K562 (cell line): ENCODE results near the gene SPDL1. TPM values are rescaled to one million over a fixed set of nuclear protein-coding genes. Genes with fewer than 3 reads are reported as not detected.

Experiments used
- BACH1 ChIP-seq: fragments of 200-800 bp; sonication (Bioruptor generic); IDR thresholded peaks from 2 replicates; pipeline ENCODE4 v1.6.1; 2016; ENCODE audit warnings: missing genetic modification characterization, missing compliant biosample characterization
- BHLHE40 ChIP-seq: IDR thresholded peaks from 2 replicates; pipeline ENCODE4 v1.6.1; 2011; ENCODE audit warnings: low read length, improper control_type of control experiment
- CBFA2T3 ChIP-seq: fragments of 450-650 bp; IDR thresholded peaks from 2 replicates; pipeline ENCODE4 v1.6.1; 2017
- CTBP1 ChIP-seq: fragments of 450-650 bp; IDR thresholded peaks from 2 replicates; pipeline ENCODE4 v1.6.1; 2016; ENCODE audit warnings: borderline replicate concordance
- HDGF ChIP-seq: fragments of 450-650 bp; IDR thresholded peaks from 2 replicates; pipeline ENCODE4 v1.6.1; 2016
- JUN ChIP-seq, 2 experiments: sonication (generic) in 1 of 2; formaldehyde crosslinking in 1 of 2; IDR thresholded peaks; 2 replicates each; pipeline versions ENCODE4 v1.6.1 to v1.8.0; 2012 to 2022; ENCODE audit warnings: borderline replicate concordance in 2 of 2, mild to moderate bottlenecking in 2 of 2, improper control_type of control experiment in 1 of 2, low read depth in 1 of 2, low read length in 1 of 2, missing genetic modification reagents in 1 of 2
- MTF1 ChIP-seq: fragments of 250-450 bp; sonication (Bioruptor Pico); IDR thresholded peaks from 2 replicates; pipeline ENCODE4 v1.9.0; 2021; ENCODE audit warnings: moderate library complexity, mild to moderate bottlenecking, inconsistent platforms, borderline replicate concordance
- NR2F6 ChIP-seq: fragments of 450-650 bp; formaldehyde crosslinking; IDR thresholded peaks from 2 replicates; pipeline ENCODE4 v1.4.0; 2020; ENCODE audit warnings: mild to moderate bottlenecking
- SAFB2 ChIP-seq: fragments of 200-400 bp; formaldehyde crosslinking; IDR thresholded peaks from 2 replicates; pipeline ENCODE4 v1.6.1; 2018; ENCODE audit warnings: borderline replicate concordance, low read length, low read depth, moderate library complexity; ENCODE audit not compliant: severe bottlenecking
- SLC30A9 ChIP-seq: fragments of 250-450 bp; sonication (Bioruptor Pico); IDR thresholded peaks from 2 replicates; pipeline ENCODE4 v1.8.0; 2022; ENCODE audit warnings: mild to moderate bottlenecking, moderate library complexity
- SP2 ChIP-seq: IDR thresholded peaks from 2 replicates; pipeline ENCODE4 v1.6.1; 2011; ENCODE audit warnings: mild to moderate bottlenecking, low read depth, low read length, moderate library complexity; ENCODE audit not compliant: poor library complexity, severe bottlenecking; ENCODE audit errors: extremely low read depth
- TAF7 ChIP-seq: fragments of 450-650 bp; IDR thresholded peaks from 2 replicates; pipeline ENCODE4 v1.6.1; 2016; ENCODE audit warnings: missing genetic modification characterization, missing compliant biosample characterization
- ZNF57 ChIP-seq: fragments of 450-650 bp; formaldehyde crosslinking; IDR thresholded peaks from 2 replicates; pipeline ENCODE4 v1.4.0; 2020; ENCODE audit warnings: mild to moderate bottlenecking, moderate library complexity
- ZNF696 ChIP-seq: fragments of 250-450 bp; sonication (Bioruptor Pico); conservative IDR thresholded peaks from 2 replicates; pipeline ENCODE4 v1.4.0; 2020; ENCODE audit warnings: mild to moderate bottlenecking, moderate library complexity
- polyA plus RNA-seq, 8 experiments: library from polyadenylated mRNA; depleted of rRNA in 4 of 8; stranded (reverse) in 5 of 8; unstranded in 3 of 8; fragments of >200 nt; fragmentation: Nextera tagmentation in 2 of 8; fragmentation: Illumina TruSeq in 1 of 8; extraction: Ambion mirVana in 2 of 8; extraction: Trizol in 1 of 8; gene quantifications; 2 replicates each; pipeline versions ENCODE4 v1.2.1 to v1.2.3, GENCODE V29; 2011 to 2014; ENCODE audit warnings: inconsistent platforms in 1 of 8, missing spikeins in 1 of 8
- total RNA-seq, 7 experiments: library from RNA; depleted of rRNA in 6 of 7; stranded (reverse); fragments of >200 nt in 6 of 7; fragmentation: Illumina TruSeq in 2 of 7; extraction: Trizol in 2 of 7; gene quantifications; 2 replicates each; pipeline versions ENCODE4 v1.2.1 to v1.2.3, GENCODE V29; 2011 to 2021; ENCODE audit warnings: low replicate concordance in 1 of 7
- TF ChIP-seq, protein P1 (sequence below): fragments of 250-450 bp; sonication (Bioruptor Pico); IDR thresholded peaks from 2 replicates; pipeline ENCODE4 v1.4.0; 2020
- TF ChIP-seq, protein P2 (sequence below): IDR thresholded peaks from 2 replicates; pipeline ENCODE4 v1.6.1; 2012; ENCODE audit warnings: low read depth, low read length, improper control_type of control experiment, borderline replicate concordance
- TF ChIP-seq, protein P3 (sequence below): fragments of 450-650 bp; IDR thresholded peaks from 2 replicates; pipeline ENCODE4 v1.6.1; 2014; ENCODE audit warnings: low read depth, mild to moderate bottlenecking, moderate library complexity, borderline replicate concordance

The SPDL1 gene
- total and polyA plus RNA-seq, 9 of the 15 experiments (the other 6 are each of a cell fraction or from before 2014, with no cell fraction given) = 32.4 to 59.6 (median 49.0) TPM

DNA sequence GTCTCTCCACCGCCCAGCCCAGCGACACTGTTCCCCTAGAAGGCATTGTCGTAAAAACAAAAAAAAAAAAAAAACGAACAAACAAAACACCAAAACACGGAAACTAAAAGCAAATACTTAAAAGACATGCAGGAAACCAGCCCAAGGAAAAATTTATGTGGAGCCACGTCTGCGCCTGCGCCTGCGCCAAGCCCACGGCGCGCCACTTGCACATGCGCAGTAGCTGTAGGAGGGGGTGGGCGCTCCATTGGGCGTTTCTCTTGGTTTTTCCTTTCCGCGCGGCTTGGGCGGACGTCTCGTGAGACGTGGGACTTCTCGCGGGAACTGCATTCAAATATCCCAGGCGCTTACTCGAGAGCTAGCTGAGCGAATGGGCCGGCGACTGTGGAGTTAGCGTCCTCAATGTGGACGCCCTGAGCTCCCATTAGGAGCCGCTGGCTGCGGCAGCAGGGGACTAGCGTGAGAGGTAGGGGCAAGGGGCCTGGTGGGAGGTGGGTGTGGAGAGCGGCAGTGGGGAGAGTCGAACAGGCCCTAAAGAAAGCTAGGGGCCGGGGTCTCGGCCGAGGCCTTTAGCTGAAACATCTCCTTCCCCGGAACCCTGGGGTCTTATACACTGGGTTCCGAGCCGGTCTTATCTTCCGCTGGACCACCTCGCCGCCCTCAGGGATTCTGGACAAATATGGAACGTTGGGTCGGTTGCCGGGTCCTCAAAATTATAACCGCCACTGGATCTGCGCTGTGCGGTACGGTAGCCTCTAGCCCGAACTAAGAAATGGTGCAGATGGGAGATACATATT lies at the start of gene SPDL1 (continued):
- TF ChIP-seq TAF7 (tag) = peak; percentile 72
- TF ChIP-seq, protein P1, sequence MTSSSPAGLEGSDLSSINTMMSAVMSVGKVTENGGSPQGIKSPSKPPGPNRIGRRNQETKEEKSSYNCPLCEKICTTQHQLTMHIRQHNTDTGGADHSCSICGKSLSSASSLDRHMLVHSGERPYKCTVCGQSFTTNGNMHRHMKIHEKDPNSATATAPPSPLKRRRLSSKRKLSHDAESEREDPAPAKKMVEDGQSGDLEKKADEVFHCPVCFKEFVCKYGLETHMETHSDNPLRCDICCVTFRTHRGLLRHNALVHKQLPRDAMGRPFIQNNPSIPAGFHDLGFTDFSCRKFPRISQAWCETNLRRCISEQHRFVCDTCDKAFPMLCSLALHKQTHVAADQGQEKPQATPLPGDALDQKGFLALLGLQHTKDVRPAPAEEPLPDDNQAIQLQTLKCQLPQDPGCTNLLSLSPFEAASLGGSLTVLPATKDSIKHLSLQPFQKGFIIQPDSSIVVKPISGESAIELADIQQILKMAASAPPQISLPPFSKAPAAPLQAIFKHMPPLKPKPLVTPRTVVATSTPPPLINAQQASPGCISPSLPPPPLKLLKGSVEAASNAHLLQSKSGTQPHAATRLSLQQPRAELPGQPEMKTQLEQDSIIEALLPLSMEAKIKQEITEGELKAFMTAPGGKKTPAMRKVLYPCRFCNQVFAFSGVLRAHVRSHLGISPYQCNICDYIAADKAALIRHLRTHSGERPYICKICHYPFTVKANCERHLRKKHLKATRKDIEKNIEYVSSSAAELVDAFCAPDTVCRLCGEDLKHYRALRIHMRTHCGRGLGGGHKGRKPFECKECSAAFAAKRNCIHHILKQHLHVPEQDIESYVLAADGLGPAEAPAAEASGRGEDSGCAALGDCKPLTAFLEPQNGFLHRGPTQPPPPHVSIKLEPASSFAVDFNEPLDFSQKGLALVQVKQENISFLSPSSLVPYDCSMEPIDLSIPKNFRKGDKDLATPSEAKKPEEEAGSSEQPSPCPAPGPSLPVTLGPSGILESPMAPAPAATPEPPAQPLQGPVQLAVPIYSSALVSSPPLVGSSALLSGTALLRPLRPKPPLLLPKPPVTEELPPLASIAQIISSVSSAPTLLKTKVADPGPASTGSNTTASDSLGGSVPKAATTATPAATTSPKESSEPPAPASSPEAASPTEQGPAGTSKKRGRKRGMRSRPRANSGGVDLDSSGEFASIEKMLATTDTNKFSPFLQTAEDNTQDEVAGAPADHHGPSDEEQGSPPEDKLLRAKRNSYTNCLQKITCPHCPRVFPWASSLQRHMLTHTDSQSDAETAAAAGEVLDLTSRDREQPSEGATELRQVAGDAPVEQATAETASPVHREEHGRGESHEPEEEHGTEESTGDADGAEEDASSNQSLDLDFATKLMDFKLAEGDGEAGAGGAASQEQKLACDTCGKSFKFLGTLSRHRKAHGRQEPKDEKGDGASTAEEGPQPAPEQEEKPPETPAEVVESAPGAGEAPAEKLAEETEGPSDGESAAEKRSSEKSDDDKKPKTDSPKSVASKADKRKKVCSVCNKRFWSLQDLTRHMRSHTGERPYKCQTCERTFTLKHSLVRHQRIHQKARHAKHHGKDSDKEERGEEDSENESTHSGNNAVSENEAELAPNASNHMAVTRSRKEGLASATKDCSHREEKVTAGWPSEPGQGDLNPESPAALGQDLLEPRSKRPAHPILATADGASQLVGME (CRISPR knock-in tag) = no peak
- TF ChIP-seq SLC30A9 (CRISPR knock-in tag) = no peak
- no peak for TF ChIP-seq CBFA2T3
- TF ChIP-seq, protein P2, sequence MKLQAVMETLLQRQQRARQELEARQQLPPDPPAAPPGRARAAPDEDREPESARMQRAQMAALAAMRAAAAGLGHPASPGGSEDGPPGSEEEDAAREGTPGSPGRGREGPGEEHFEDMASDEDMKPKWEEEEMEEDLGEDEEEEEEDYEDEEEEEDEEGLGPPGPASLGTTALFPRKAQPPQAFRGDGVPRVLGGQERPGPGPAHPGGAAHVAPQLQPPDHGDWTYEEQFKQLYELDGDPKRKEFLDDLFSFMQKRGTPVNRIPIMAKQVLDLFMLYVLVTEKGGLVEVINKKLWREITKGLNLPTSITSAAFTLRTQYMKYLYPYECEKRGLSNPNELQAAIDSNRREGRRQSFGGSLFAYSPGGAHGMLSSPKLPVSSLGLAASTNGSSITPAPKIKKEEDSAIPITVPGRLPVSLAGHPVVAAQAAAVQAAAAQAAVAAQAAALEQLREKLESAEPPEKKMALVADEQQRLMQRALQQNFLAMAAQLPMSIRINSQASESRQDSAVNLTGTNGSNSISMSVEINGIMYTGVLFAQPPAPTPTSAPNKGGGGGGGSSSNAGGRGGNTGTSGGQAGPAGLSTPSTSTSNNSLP = no peak
- TF ChIP-seq CTBP1 = no peak
- 0 out of 2 replicates have a peak, but pooled peaks have one; percentile 31 for TF ChIP-seq BHLHE40
- TF ChIP-seq MTF1 (CRISPR knock-in tag) = no peak
- TF ChIP-seq ZNF696 (CRISPR knock-in tag) = no peak
- no peak for TF ChIP-seq SP2
- no peak for TF ChIP-seq ZNF57 (CRISPR knock-in tag)
- TF ChIP-seq JUN (IDR thresholded peaks at IDR 0.05; ENCODE audit: borderline replicate concordance, low read depth, low read length) = no peak
- TF ChIP-seq JUN (CRISPR knock-in tag; IDR thresholded peaks at IDR 0.05; ENCODE audit: borderline replicate concordance) = no peak
- TF ChIP-seq SAFB2 = no peak
- no peak for TF ChIP-seq NR2F6 (CRISPR knock-in tag)
- no peak for TF ChIP-seq HDGF
- TF ChIP-seq BACH1 = no peak
- TF ChIP-seq, protein P3, sequence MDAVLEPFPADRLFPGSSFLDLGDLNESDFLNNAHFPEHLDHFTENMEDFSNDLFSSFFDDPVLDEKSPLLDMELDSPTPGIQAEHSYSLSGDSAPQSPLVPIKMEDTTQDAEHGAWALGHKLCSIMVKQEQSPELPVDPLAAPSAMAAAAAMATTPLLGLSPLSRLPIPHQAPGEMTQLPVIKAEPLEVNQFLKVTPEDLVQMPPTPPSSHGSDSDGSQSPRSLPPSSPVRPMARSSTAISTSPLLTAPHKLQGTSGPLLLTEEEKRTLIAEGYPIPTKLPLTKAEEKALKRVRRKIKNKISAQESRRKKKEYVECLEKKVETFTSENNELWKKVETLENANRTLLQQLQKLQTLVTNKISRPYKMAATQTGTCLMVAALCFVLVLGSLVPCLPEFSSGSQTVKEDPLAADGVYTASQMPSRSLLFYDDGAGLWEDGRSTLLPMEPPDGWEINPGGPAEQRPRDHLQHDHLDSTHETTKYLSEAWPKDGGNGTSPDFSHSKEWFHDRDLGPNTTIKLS = peak; percentile 92
